A673 (cell line): ENCODE measurements around the gene P2RY2. TPM values are rescaled to one million over a fixed set of nuclear protein-coding genes. Genes with fewer than 3 reads are reported as not detected.

Source experiments
- BruUV-seq: library from RNA; stranded (reverse); fragments of 400-500 nt; replicated peaks from 2 replicates; lab custom pipeline; 2021; lab: Mats Ljungman, UMichigan
- CTCF ChIA-PET: fragments of 300-600 bp; sonication (Branson Sonifier 250); formaldehyde crosslinking; loops from one replicate; lab custom pipeline; 2022; ENCODE audit warnings: antibody characterized with exemption; lab: Charles Lee
- POLR2A ChIA-PET: fragments of 300-600 bp; sonication (Branson Sonifier 250); formaldehyde crosslinking; loops from one replicate; lab custom pipeline; 2022; ENCODE audit warnings: antibody characterized with exemption; ENCODE audit not compliant: low non-redundant PET; lab: Charles Lee
- DNase-seq: peaks from one replicate; pipeline ENCODE4 v3.0.0-alpha.2; 2015; ENCODE audit warnings: low spot score
- H3K27ac ChIP-seq: fragments of 200-600 bp; sonication (generic); 2 replicates; pipeline ENCODE4 v1.5.1; 2016; ENCODE audit warnings: mixed run types, low read depth, mild to moderate bottlenecking, mixed read lengths, antibody characterized with exemption, low read length; ENCODE audit not compliant: poor library complexity, severe bottlenecking
- H3K27me3 ChIP-seq: fragments of 200-600 bp; sonication (generic); replicated peaks from 2 replicates; pipeline ENCODE4 v1.6.1; 2017; ENCODE audit warnings: mixed run types, low read depth, mild to moderate bottlenecking, mixed read lengths, antibody characterized with exemption, low read length; ENCODE audit not compliant: insufficient read depth, poor library complexity
- H3K36me3 ChIP-seq: fragments of 200-600 bp; sonication (generic); 2 replicates; pipeline ENCODE4 v1.6.1; 2016; ENCODE audit warnings: mixed run types, mild to moderate bottlenecking, mixed read lengths, antibody characterized with exemption, low read length; ENCODE audit not compliant: insufficient read depth, poor library complexity, severe bottlenecking
- H3K4me1 ChIP-seq: fragments of 200-600 bp; sonication (generic); 2 replicates; pipeline ENCODE4 v1.6.1; 2017; ENCODE audit warnings: mixed run types, mild to moderate bottlenecking, mixed read lengths, antibody characterized with exemption, low read length; ENCODE audit not compliant: insufficient read depth, poor library complexity, severe bottlenecking
- H3K4me3 ChIP-seq: fragments of 200-600 bp; sonication (generic); 2 replicates; pipeline ENCODE4 v1.5.1; 2016; ENCODE audit warnings: low read depth, mixed run types, mild to moderate bottlenecking, mixed read lengths, low read length; ENCODE audit not compliant: poor library complexity, severe bottlenecking
- H3K9me3 ChIP-seq: fragments of 200-600 bp; sonication (generic); 2 replicates; pipeline ENCODE4 v1.6.1; 2016; ENCODE audit warnings: mixed run types, low read depth, mild to moderate bottlenecking, mixed read lengths, antibody characterized with exemption, low read length; ENCODE audit not compliant: poor library complexity, severe bottlenecking
- CTCF ChIP-seq: fragments of 300-800, 200-600 bp; sonication (generic); conservative IDR thresholded peaks from 2 replicates; pipeline ENCODE4 v1.5.1; 2017; ENCODE audit warnings: low read depth, mild to moderate bottlenecking, antibody characterized with exemption, low read length, moderate library complexity, mixed read lengths
- EZH2 ChIP-seq: fragments of 200-600 bp; sonication (generic); IDR thresholded peaks from 2 replicates; pipeline ENCODE4 v1.6.1; 2017; ENCODE audit warnings: borderline replicate concordance, low read depth, mild to moderate bottlenecking, mixed read lengths, antibody characterized with exemption, low read length; ENCODE audit not compliant: poor library complexity, severe bottlenecking
- intact Hi-C: fragments of 100-400 bp; cut with micrococcal nuclease; formaldehyde crosslinking; loops from one replicate; pipeline ENCODE4 v1.10.0; 2022; ENCODE audit not compliant: unreplicated experiment
- total RNA-seq: library from RNA; stranded (reverse); gene quantifications from 2 replicates; pipeline ENCODE4 v1.2.3, GENCODE V29; 2021

The P2RY2 gene
- total RNA-seq, 1 experiment from 2014 or later = not detected

GRCh38 chr11:73185680-73186293, 32.3 kb upstream of the P2RY2 start:
- intact Hi-C loops = loop anchor here (1.0 kb wide), 2 partner anchors 57 to 150 kb away; no protein-coding TSS in a partner anchor
- Histone ChIP-seq H3K4me3 (no peak overlapping the region), H3K4me1 (no peaks in the 10 kb centered on the region), H3K27ac (no peak overlapping the region), H3K27me3 (no peaks in the 10 kb centered on the region), H3K9me3 (no peaks in the 10 kb centered on the region), H3K36me3 (no peaks in the 10 kb centered on the region)
- BruUV-seq = no TSS peak
- ChIA-PET POLR2A (no interaction called here), CTCF (interaction anchor here (0.5 to 2.5 kb wide), 7 partner anchors 51 to 207 kb away, joined by 3 to 14 read pairs (median 3); no protein-coding TSS in a partner anchor)
- DNase-seq = no peak
- TF ChIP-seq CTCF = no peak
- TF ChIP-seq EZH2 = no peak

- Histone ChIP-seq H3K27me3 (no peaks in the 10 kb centered on the region), H3K9me3 (no peaks in the 10 kb centered on the region), H3K4me3 (no peak overlapping the region), H3K4me1 (no peaks in the 10 kb centered on the region), H3K27ac (no peak overlapping the region), H3K36me3 (no peaks in the 10 kb centered on the region)
- ChIA-PET POLR2A (no interaction called here), CTCF (interaction anchor here (1.7 to 2.5 kb wide), 2 partner anchors 103 to 149 kb away, joined by 4 to 14 read pairs; no protein-coding TSS in a partner anchor)
- DNase-seq = no peak
- no peak for TF ChIP-seq EZH2
- intact Hi-C loops = no loop called here
- no TSS peak for BruUV-seq
Observed at GRCh38 chr11:73186294-73186850, 31.7 kb upstream of the P2RY2 start.

GRCh38 chr11:73186886-73187285, 31.2 kb upstream of the P2RY2 start:
- no peaks in the 10 kb centered on the region for H3K4me1 ChIP-seq
- no peaks in the 10 kb centered on the region for H3K9me3 ChIP-seq
- POLR2A ChIA-PET = no interaction called here
- no peak overlapping the region for H3K27ac ChIP-seq
- no peaks in the 10 kb centered on the region for H3K36me3 ChIP-seq
- CTCF ChIA-PET = interaction anchor here (1.7 to 2.5 kb wide), 2 partner anchors 103 to 148 kb away, joined by 4 to 14 read pairs; no protein-coding TSS in a partner anchor
- no TSS peak for BruUV-seq
- DNase-seq = no peak
- no peaks in the 10 kb centered on the region for H3K27me3 ChIP-seq
- H3K4me3 ChIP-seq = no peak overlapping the region
- intact Hi-C loops = no loop called here
- TF ChIP-seq CTCF (no peak), EZH2 (no peak)
